ENCODE results near the gene CEP57L1. TPM values are rescaled to one million over a fixed set of nuclear protein-coding genes. Genes with fewer than 3 reads are reported as not detected.

CEP57L1 gene
- total RNA-seq, 1 experiment from 2014 or later, result 8.4 TPM

DNA sequence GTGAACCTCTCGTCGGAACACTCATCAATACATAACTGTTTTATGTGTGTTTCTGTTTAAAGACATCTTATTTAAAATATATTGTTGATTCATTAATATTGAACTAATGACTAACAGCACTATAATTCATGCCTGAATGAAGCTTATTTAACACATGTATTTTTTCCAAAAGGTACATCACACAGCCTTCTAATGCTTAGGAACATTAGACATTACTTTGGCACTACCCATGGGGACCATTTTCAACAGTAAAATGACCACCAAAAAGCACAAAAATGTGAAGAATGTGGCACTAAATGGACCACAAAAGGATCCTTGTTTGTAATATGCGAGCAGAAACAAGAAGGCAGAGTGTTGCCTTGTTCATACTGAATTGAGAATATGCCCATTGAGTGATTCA, 109.2 kb downstream of the CEP57L1 start:
- Mint-ChIP-seq H3K4me1 (no peaks in the 10 kb centered on the region), H3K27ac (no peak overlapping the region), H3K27me3 (ENCODE audit: low read depth) (0 out of 2 replicates have a peak, but pooled peaks cover 2% of the 10 kb centered on the region), H3K4me3 (no peak overlapping the region), H3K36me3 (ENCODE audit: insufficient read depth in 1 of 3, low read depth in 3 of 3) (no peaks in the 10 kb centered on the region), H3K9me3 (no peaks in the 10 kb centered on the region)
- Histone ChIP-seq H3K14ac (ENCODE audit: insufficient read depth, low read length) (no peak overlapping the region), H3K4me1 (ENCODE audit: insufficient read depth, low read length) (no peaks in the 10 kb centered on the region), H3K79me2 (ENCODE audit: insufficient read depth, low read length) (no peaks in the 10 kb centered on the region), H2BK20ac (ENCODE audit: low read depth, low read length, poor library complexity, severe bottlenecking) (no peak overlapping the region), H4K8ac (replicated peaks; ENCODE audit: insufficient read length, low read depth, low read length) (no peak overlapping the region), H3K56ac (ENCODE audit: insufficient read length, low read depth, low read length) (no peak overlapping the region), H4K20me1 (ENCODE audit: control insufficient read depth, insufficient read depth, insufficient read length) (no peaks in the 10 kb centered on the region), H3K4me2 (ENCODE audit: insufficient read depth, insufficient read length, low read length) (no peak overlapping the region), H4K5ac (ENCODE audit: insufficient read length, low read depth, low read length) (no peak overlapping the region), H3K27ac (ENCODE audit: insufficient read length, low read depth, low read length) (no peak overlapping the region), H3K4ac (ENCODE audit: low read depth, low read length) (no peak overlapping the region), H2AK5ac (ENCODE audit: insufficient read length, low read length) (no peak overlapping the region), H2BK120ac (ENCODE audit: low read depth, low read length, poor library complexity, severe bottlenecking) (no peak overlapping the region), H3K9me3 (ENCODE audit: control insufficient read depth, low read depth, low read length) (no peaks in the 10 kb centered on the region), H3K18ac (ENCODE audit: insufficient read length, low read depth, low read length) (no peak overlapping the region), H2BK5ac (ENCODE audit: insufficient read length, low read length) (no peak overlapping the region), H3K27me3 (ENCODE audit: insufficient read depth, low read length) (no peaks in the 10 kb centered on the region), H3K23ac (ENCODE audit: insufficient read length, low read depth, low read length) (no peak overlapping the region), H2AFZ (ENCODE audit: low read length) (no peak overlapping the region), H3K9ac (ENCODE audit: extremely low read depth, insufficient read length, low read length) (no peak overlapping the region), H4K91ac (ENCODE audit: insufficient read length, low read depth, low read length) (no peak overlapping the region), H3T11ph (ENCODE audit: low read length) (no peak overlapping the region), H2BK12ac (ENCODE audit: insufficient read length, low read depth, low read length) (no peak overlapping the region), H3K79me1 (ENCODE audit: insufficient read depth, low read depth, low read length, poor library complexity, severe bottlenecking) (no peaks in the 10 kb centered on the region), H3K23me2 (ENCODE audit: insufficient read length, low read depth, low read length, poor library complexity, severe bottlenecking) (no peaks in the 10 kb centered on the region), H2BK15ac (ENCODE audit: low read depth, low read length) (no peak overlapping the region)
- no peak for DNase-seq
- no CpG with 5 or more reads among the region's 3 CpGs for WGBS (ENCODE audit: extremely low coverage, insufficient read length, low lambda C conversion rate)
- TF ChIP-seq, protein P1, sequence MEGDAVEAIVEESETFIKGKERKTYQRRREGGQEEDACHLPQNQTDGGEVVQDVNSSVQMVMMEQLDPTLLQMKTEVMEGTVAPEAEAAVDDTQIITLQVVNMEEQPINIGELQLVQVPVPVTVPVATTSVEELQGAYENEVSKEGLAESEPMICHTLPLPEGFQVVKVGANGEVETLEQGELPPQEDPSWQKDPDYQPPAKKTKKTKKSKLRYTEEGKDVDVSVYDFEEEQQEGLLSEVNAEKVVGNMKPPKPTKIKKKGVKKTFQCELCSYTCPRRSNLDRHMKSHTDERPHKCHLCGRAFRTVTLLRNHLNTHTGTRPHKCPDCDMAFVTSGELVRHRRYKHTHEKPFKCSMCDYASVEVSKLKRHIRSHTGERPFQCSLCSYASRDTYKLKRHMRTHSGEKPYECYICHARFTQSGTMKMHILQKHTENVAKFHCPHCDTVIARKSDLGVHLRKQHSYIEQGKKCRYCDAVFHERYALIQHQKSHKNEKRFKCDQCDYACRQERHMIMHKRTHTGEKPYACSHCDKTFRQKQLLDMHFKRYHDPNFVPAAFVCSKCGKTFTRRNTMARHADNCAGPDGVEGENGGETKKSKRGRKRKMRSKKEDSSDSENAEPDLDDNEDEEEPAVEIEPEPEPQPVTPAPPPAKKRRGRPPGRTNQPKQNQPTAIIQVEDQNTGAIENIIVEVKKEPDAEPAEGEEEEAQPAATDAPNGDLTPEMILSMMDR (conservative IDR thresholded peaks at IDR 0.05), result no peak
